A673 (cell line): ENCODE results near the gene NOL8.

Experiments
- CTCF ChIP-seq: fragments of 300-800, 200-600 bp; sonication (generic); conservative IDR thresholded peaks from 2 replicates; pipeline ENCODE4 v1.5.1; 2017; ENCODE audit warnings: low read depth, mild to moderate bottlenecking, antibody characterized with exemption, low read length, moderate library complexity, mixed read lengths
- EZH2 ChIP-seq: fragments of 200-600 bp; sonication (generic); IDR thresholded peaks from 2 replicates; pipeline ENCODE4 v1.6.1; 2017; ENCODE audit warnings: borderline replicate concordance, low read depth, mild to moderate bottlenecking, mixed read lengths, antibody characterized with exemption, low read length; ENCODE audit not compliant: poor library complexity, severe bottlenecking

GRCh38 chr9:92295240-92295790 lies 29.8 kb downstream of the NOL8 start:
- TF ChIP-seq CTCF (no peak), EZH2 (no peak)
